MM.1S (cell line): ENCODE results near the gene LCE1C.

Experiments used
- EZH2 ChIP-seq: fragments of 300-600 bp; sonication (generic); optimal IDR thresholded peaks from 2 replicates; pipeline ENCODE3; 2017; ENCODE audit warnings: low read depth, mild to moderate bottlenecking, antibody characterized with exemption, low read length, mixed read lengths
- EZH2phosphoT487 ChIP-seq: fragments of 300-600 bp; sonication (generic); IDR thresholded peaks from 2 replicates; pipeline ENCODE4 v1.6.1; 2018; ENCODE audit warnings: antibody characterized with exemption, low read length
- TF ChIP-seq, protein P1 (sequence below): fragments of 300-600 bp; sonication (generic); IDR thresholded peaks from 2 replicates; pipeline ENCODE4 v1.5.1; 2016; ENCODE audit warnings: antibody characterized with exemption, low read length, mixed read lengths

DNA sequence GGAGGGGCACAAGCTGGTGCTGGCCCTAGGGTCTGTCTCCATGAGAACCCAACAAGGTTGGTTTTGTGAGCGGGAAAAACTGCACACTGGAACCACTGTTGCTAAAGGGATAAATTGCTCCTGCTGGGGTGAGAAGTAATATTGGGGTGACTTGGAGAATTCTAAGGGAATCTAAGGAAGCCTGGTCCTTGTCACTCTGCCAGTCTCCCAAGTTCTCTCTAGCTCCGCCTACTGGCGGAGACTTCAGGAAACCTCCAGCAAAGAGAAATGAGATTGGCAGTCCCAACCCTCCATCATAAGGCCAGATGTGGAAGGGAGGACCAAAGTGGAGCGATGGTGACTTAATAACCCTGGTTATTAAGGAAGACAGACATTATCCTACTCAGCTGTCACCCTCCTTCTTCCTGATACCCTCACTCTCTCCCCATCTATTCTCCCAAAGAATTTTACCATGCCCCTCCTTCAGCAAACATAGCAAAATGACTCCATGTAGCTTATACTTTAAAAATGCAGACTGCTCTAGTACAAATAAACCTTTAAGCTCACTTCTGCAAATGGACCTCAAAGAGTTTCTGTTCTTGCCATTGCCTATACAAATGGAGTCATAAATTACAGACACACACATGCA lies 28.8 kb downstream of the LCE1C start:
- TF ChIP-seq, protein P1, sequence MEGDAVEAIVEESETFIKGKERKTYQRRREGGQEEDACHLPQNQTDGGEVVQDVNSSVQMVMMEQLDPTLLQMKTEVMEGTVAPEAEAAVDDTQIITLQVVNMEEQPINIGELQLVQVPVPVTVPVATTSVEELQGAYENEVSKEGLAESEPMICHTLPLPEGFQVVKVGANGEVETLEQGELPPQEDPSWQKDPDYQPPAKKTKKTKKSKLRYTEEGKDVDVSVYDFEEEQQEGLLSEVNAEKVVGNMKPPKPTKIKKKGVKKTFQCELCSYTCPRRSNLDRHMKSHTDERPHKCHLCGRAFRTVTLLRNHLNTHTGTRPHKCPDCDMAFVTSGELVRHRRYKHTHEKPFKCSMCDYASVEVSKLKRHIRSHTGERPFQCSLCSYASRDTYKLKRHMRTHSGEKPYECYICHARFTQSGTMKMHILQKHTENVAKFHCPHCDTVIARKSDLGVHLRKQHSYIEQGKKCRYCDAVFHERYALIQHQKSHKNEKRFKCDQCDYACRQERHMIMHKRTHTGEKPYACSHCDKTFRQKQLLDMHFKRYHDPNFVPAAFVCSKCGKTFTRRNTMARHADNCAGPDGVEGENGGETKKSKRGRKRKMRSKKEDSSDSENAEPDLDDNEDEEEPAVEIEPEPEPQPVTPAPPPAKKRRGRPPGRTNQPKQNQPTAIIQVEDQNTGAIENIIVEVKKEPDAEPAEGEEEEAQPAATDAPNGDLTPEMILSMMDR: peak; percentile 54
- TF ChIP-seq EZH2phosphoT487 (no peak), EZH2 (no peak)
